ENCODE data around the gene EIF3A.
A peak's percentile ranks its signal among the peaks of the same experiment; 100 is the strongest.
"Not testable (repeated sequence)": the region's sequence is repeated elsewhere in the genome, so short reads cannot be mapped to it uniquely, and the experiment has no call there.

EIF3A gene

GRCh38 chr10:119101366-119102098 lies 20.9 kb upstream of the EIF3A start:
- peak; percentile 38 for DNase-seq

DNA sequence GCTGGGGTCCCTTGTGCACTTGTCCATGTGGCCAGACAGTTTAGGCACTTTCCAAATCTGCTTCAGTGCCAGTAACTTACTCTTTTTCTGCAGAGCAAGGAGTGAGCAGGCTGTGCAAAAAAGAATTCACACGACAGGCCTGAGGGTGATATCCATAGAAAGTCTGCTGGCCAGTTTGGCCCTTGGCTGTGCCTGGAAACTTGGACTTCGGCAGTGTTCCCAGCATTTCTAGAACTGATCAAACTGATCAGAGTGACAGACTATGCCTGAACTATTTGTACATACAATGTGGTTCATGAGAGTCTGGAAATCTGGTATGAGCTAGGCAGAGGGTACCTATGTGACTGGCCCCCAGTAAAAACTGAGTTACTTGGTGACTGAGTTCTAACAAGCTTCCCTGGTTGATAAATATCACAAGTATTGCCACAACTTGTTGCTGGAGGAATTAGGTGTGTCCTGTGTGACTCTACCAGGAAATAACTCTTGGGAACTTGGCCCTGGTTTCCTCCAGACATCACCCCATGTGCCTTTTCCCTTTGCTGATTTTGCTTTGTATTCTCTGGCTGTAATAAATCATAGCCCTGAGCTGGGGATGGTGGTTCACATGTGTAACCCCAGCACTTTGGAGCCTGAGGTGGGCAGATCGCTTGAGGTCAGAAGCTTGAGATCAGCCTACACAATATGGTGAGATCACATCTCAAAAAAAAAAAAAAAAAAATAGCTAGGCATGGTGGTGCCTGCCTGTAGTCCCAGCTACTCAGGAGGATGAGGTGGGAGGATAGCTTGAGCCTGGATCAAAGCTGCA lies 20.0 kb upstream of the EIF3A start:
- no peak for DNase-seq

- no peak for DNase-seq
These were observed 18.0 kb upstream of the EIF3A start for GRCh38 chr10:119098576-119098975.

DNA sequence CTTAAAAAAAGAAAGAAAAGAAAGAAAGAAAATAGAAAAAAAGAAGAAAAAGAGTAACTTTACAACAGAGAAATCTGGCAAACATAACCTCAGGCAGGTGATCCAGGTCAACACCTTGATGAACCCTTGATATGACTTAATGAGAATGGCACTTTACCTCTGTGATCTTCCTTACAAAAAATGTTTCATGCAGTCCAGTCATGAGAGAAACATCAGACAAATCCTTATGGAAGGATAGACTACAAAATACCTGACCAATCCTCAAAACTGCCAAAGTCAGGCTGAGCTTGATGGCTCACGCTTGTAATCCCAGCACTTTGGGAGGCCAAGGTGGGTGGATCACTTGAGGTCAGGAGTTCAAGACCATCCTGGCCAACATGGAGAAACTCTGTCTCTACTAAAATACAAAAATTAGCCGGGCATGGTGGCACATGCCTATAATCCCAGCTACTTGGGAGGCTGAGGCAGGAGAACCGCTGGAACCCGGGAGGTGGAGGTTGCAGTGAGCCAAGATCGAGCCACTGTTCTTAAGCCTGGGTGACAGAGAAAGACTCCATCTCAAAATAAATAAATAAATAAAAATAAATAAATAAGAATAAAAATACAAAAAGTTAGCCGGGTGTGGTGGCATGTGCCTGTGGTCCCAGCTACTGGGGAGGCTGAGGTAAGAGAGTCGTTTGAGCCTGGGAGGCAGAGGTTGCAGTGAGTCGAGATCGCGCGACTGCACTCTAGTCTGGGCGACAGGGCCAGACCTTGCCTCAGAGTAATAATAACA lies 16.2 kb upstream of the EIF3A start:
- not testable (repeated sequence) for DNase-seq

- no peak for DNase-seq
These were observed 15.0 kb upstream of the EIF3A start for GRCh38 chr10:119095640-119096039.

GRCh38 chr10:119090968-119091367 lies 10.4 kb upstream of the EIF3A start:
- DNase-seq: no peak

GRCh38 chr10:119090026-119090795 lies 9.6 kb upstream of the EIF3A start:
- DNase-seq: no peak

DNA sequence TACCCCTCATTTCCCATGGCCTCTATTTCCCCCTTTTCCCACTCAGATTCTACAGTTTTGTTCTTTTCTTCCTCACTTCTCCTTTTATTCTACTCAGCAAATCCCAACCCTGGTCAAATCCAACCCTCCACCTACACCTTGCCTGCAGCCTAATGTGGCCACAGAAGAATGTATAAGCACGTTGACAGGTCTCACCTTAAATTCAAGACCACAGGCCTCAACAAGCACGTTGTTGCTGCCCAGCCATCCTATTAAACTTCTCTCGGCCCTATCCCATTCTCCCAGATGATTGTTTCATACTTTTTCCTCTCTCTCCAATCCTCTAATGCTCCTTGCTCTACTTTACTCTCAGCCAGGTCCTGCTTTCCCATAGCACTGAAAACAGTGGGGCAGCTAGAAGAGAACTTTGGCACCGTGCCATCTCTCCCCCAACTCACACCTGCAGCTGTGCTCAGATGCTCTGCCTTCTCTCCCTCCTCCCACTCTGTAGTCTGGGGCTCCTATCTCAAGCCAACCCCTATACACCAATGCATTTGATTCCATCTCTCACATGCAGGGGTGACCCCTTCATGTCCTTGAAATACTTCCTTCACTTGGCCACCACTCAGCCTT lies 6.8 kb upstream of the EIF3A start:
- no peak for DNase-seq

GRCh38 chr10:119084896-119085295 lies 4.3 kb upstream of the EIF3A start:
- DNase-seq: no peak

DNA sequence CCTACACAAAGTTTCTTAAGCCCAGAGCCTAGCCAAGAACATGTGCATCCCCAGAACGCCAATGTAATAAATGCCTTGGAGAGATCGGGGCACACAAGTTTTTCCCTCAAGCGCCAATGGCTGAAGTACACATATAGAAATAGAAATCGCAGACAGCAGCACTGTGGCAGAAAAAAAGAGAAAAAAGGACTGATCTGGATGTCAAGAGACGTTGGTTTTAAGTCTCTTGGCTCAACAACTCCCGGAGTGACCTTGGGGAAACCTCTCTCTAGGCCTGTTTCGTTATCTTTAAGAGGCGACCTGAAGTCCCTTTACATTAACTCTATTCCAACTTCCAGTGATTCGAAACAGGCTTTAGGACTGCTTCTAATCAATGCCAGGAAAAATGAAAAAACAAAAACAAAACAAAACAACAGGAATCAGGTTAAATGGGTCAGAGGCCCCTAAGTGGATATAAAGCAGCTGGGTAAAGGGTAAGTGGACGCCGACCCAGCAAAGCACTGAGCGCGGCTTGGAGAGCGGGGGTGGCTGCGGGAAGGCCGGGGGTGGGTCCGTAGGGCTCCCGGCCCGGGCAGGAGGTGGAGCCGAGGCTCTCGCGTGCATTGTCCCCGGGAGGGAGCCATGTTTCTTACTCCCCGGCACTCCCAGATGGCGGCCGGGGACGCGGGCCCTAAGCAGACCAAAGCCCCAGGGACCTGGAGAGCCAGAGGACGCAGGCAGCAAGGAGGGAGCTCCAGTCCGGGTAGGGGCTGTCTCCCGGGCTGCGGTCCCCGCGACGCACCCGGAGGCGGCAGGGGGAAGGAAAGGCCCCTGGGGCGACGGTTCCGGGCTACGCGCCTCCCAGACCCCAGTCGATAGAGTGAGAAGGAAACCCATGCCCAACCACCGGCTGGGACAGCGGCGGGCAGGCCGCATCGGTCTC lies 757 bp downstream of the EIF3A start:
- DNase-seq: peak; percentile 26

GRCh38 chr10:119078422-119079179 lies 2.0 kb downstream of the EIF3A start:
- no peak for DNase-seq

DNA sequence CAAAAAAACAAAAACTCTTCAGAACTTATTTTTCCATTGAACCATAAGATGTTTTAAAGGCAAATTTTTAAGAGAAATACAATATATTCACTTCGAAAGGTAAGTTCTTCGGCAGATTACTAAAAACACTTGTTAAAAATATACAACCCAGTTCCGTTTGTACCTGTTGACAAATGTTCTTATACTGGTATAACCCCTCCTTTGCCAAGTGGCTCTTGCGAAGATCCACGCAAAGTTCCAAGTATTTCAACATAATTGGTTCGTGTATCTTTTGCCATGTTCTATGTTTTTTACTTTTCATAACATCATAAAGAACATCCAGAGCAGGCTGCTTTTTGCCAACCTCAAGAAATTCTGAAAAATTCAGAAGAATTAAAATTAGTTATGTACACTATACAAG lies 7.0 kb downstream of the EIF3A start:
- DNase-seq: no peak

GRCh38 chr10:119070395-119071165 lies 10.0 kb downstream of the EIF3A start:
- no peak for DNase-seq

DNA sequence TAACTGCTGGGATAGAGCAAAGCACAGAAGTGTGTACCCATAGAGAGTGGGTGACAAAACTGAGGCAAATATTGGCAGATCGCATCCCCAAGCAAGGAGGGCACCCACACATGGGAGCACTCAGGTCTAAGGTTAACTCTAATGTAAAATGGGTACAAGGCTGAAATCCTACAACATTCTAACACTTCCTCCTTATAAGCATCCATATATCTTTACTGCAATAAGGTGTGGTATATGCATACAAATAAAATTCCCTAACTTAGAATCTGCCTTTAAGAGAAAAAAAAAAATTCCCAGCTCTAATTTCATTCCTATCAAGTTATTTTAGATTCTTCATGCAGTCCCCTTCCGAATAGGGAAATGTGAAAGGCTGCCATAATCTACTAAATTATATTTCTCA lies 18.7 kb downstream of the EIF3A start:
- DNase-seq: no peak

DNA sequence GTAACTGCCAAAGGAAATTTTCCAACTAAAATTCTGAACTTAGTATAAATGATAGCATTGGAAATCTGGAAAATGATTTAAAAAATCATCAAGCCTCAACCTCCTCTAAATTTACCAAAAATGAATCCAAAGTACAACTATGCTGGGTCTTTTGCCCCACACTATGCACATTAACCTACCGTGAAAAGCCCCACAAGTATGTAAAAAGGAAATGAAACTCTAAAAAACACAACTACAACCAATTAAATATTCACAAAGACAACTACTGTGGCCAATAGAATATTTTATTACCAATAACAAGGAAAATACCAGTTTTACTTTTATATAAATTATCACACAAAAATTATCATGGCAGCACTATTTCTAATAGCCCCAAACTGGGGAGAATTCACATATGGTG lies 19.3 kb downstream of the EIF3A start:
- no peak for DNase-seq

- DNase-seq: no peak
These were observed 20.5 kb downstream of the EIF3A start for GRCh38 chr10:119060107-119060506.

DNA sequence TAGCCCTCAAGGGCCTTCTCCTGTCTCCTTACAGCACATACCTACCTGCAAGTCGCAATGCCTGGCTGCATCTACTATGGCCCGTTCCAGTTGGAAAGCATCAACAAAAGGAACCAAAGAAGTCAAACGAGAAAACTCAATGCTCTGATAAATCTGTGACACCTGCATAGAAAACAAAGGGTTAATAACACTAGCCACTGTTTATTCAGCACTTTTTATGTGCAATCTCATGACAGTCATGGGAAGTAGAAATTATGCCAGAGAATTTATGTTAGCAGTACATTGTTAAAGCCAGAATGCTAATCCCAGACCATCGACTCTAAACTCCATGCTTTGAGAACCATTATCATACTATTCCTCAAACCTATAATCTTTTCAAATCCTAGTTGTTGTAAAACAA lies 21.1 kb downstream of the EIF3A start:
- DNase-seq: no peak

DNA sequence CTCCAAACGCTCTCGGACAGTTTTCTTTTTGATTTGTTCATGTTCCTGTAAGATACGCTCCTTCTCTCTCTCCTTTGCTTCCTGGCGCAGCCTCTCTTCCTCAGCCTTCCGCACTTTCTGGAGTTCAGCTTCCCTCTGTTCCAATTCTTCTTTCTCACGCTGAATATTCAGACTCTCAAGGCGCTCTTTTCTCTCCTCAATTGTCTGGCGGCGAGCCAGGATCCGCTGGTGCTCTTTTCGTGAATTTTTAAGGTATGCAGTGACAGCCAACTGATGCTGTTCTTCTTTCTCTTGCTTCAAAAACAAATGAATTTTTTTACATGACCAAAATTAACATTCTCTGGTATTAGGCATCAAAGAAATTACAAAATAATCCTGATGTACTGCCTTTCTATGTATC lies 22.6 kb downstream of the EIF3A start:
- no peak for DNase-seq

- DNase-seq: no peak
These were observed 25.1 kb downstream of the EIF3A start for GRCh38 chr10:119055472-119055871.

- no peak for DNase-seq
These were observed 28.8 kb downstream of the EIF3A start for GRCh38 chr10:119051775-119052174.

All from NCI-H510A treated with DMSO at 0.1 percent for 48 hours (cell line).